T-helper 17 cell (primary cell): Measurements from ENCODE around the gene NCAN. TPM values are rescaled to one million over a fixed set of nuclear protein-coding genes. Genes with fewer than 3 reads are reported as not detected.

Experiments used
- ATAC-seq: fragments of 150-1000 bp; cut with Tn5 transposase; 2 replicates; pipeline ENCODE4 v1.10.0; 2021; ENCODE audit warnings: mild to moderate bottlenecking, moderate library complexity
- DNase-seq, 3 donors: peaks; one replicate each; pipeline versions ENCODE4 v3.0.0 to v3.0.0-alpha.2; 2020 to 2021
- H3K9me3 ChIP-seq: one replicate; pipeline ENCODE4 v1.7.0; 2013; ENCODE audit warnings: low read length, mild to moderate bottlenecking; ENCODE audit not compliant: control insufficient read depth, poor library complexity, severe bottlenecking
- H3K27ac Mint-ChIP-seq: one replicate; pipeline ENCODE4 v1.8.0; 2022; ENCODE audit warnings: mild to moderate bottlenecking, moderate library complexity, mixed read lengths
- H3K27me3 Mint-ChIP-seq: one replicate; pipeline ENCODE4 v1.8.0; 2022; ENCODE audit warnings: mixed read lengths
- H3K36me3 Mint-ChIP-seq: one replicate; pipeline ENCODE4 v1.8.0; 2022; ENCODE audit warnings: low read depth, mixed read lengths
- H3K4me1 Mint-ChIP-seq: one replicate; pipeline ENCODE4 v1.8.0; 2022; ENCODE audit warnings: mild to moderate bottlenecking, mixed read lengths
- H3K4me3 Mint-ChIP-seq: one replicate; pipeline ENCODE4 v1.8.0; 2022; ENCODE audit warnings: mild to moderate bottlenecking, moderate library complexity, mixed read lengths
- total RNA-seq, 4 donors: library from RNA in 2 of 4; stranded (reverse) in 2 of 4; gene quantifications; one replicate each; pipeline ENCODE4 v1.2.3 and lab custom pipeline; 2022 to 2026

The NCAN gene
- total RNA-seq, 2 donors from 2014 or later: not detected

- no peak overlapping the region for H3K4me3 Mint-ChIP-seq
- no peak overlapping the region for H3K27ac Mint-ChIP-seq
- H3K27me3 Mint-ChIP-seq: peaks cover 11% of the 10 kb centered on the region
- no peak for DNase-seq
- peaks cover 4% of the 10 kb centered on the region for H3K4me1 Mint-ChIP-seq
- no peaks in the 10 kb centered on the region for H3K9me3 ChIP-seq
- no peak for ATAC-seq
- no peaks in the 10 kb centered on the region for H3K36me3 Mint-ChIP-seq
Measured at GRCh38 chr19:19223636-19224035, 11.9 kb downstream of the NCAN start.

DNA sequence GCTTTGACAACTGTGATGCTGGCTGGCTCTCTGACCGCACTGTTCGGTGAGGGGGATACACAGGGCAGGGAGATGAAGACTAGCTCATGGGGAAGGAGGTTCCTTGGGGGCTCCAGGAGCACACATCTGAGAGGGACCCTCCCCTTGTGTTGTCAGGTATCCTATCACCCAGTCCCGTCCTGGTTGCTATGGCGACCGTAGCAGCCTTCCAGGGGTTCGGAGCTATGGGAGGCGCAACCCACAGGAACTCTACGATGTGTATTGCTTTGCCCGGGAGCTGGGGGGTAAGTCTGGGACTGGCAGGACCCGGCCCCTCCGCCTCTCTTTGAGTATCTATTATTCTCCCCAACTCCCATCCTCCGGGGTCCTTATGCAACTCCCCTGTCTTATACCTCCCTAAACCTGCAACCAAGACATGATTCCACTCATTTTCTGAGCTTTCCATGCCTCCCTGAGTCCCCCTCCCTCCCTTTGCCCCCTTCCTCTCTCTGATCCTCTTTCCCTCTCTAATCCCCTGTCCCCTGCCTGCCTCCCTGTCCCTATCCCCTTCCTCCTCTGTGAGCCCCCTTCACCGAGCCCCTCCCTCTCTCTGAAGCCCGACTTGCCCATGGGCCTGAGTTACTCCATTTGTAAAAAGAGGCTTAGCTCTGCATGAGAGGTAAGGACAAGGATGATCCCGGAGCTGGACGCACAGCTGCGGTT, 12.5 kb downstream of the NCAN start:
- Mint-ChIP-seq H3K36me3 (no peaks in the 10 kb centered on the region), H3K27me3 (peaks cover 10% of the 10 kb centered on the region), H3K4me3 (peak overlapping the region; percentile 15), H3K27ac (no peak overlapping the region), H3K4me1 (peaks cover 4% of the 10 kb centered on the region)
- no peaks in the 10 kb centered on the region for H3K9me3 ChIP-seq
- no peak for DNase-seq
- no peak for ATAC-seq

DNA sequence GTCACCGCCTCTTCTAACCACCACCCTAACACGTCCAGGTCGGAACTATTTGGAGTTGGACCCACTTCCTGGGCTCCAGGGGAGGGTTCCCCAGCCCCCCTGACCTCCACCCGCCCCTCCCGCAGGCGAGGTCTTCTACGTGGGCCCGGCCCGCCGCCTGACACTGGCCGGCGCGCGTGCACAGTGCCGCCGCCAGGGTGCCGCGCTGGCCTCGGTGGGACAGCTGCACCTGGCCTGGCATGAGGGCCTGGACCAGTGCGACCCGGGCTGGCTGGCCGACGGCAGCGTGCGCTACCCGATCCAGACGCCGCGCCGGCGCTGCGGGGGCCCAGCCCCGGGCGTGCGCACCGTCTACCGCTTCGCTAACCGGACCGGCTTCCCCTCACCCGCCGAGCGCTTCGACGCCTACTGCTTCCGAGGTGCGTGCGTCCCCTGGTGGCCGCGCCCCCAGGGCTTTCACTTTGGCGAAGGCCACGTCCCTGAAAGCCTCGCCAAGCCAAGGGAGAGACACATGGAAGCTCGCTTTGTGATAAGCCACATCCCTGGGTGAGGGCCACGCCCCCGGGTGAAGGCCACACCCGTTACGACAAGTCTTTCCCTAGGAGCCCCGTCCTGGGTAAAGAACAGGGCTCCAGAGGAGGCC, 13.2 kb downstream of the NCAN start:
- ATAC-seq (peak; percentile 97), DNase-seq (peak; percentile 61 to 69 (median 65))
- H3K4me1 Mint-ChIP-seq: peaks cover 4% of the 10 kb centered on the region
- no peaks in the 10 kb centered on the region for H3K36me3 Mint-ChIP-seq
- H3K9me3 ChIP-seq: no peaks in the 10 kb centered on the region
- peaks cover 10% of the 10 kb centered on the region for H3K27me3 Mint-ChIP-seq
- H3K27ac Mint-ChIP-seq: no peak overlapping the region
- H3K4me3 Mint-ChIP-seq: peak overlapping the region; percentile 86

- no peak overlapping the region for H3K27ac Mint-ChIP-seq
- peak overlapping the region; percentile 49 for H3K4me3 Mint-ChIP-seq
- no peaks in the 10 kb centered on the region for H3K36me3 Mint-ChIP-seq
- H3K9me3 ChIP-seq: no peaks in the 10 kb centered on the region
- H3K27me3 Mint-ChIP-seq: peaks cover 10% of the 10 kb centered on the region
- no peak for DNase-seq
- peaks cover 4% of the 10 kb centered on the region for H3K4me1 Mint-ChIP-seq
- ATAC-seq: no peak
Measured at GRCh38 chr19:19226204-19226603, 14.4 kb downstream of the NCAN start.

- no peaks in the 10 kb centered on the region for H3K9me3 ChIP-seq
- H3K4me3 Mint-ChIP-seq: no peak overlapping the region
- H3K36me3 Mint-ChIP-seq: no peaks in the 10 kb centered on the region
- peaks cover 11% of the 10 kb centered on the region for H3K27me3 Mint-ChIP-seq
- ATAC-seq: no peak
- no peak for DNase-seq
- H3K27ac Mint-ChIP-seq: no peak overlapping the region
- peaks cover 4% of the 10 kb centered on the region for H3K4me1 Mint-ChIP-seq
Measured at GRCh38 chr19:19226663-19227062, 14.9 kb downstream of the NCAN start.

GRCh38 chr19:19227217-19227616, 15.5 kb downstream of the NCAN start:
- ATAC-seq (no peak), DNase-seq (no peak)
- Mint-ChIP-seq H3K4me3 (no peak overlapping the region), H3K27me3 (peaks cover 17% of the 10 kb centered on the region), H3K4me1 (peaks cover 4% of the 10 kb centered on the region), H3K36me3 (no peaks in the 10 kb centered on the region), H3K27ac (no peak overlapping the region)
- no peaks in the 10 kb centered on the region for H3K9me3 ChIP-seq

GRCh38 chr19:19229701-19230100, 17.9 kb downstream of the NCAN start:
- H3K36me3 Mint-ChIP-seq: no peaks in the 10 kb centered on the region
- ATAC-seq (no peak), DNase-seq (no peak)
- peaks cover 4% of the 10 kb centered on the region for H3K4me1 Mint-ChIP-seq
- H3K4me3 Mint-ChIP-seq: no peak overlapping the region
- peaks cover 4% of the 10 kb centered on the region for H3K9me3 ChIP-seq
- peaks cover 19% of the 10 kb centered on the region for H3K27me3 Mint-ChIP-seq
- no peak overlapping the region for H3K27ac Mint-ChIP-seq

- no peaks in the 10 kb centered on the region for H3K36me3 Mint-ChIP-seq
Measured at GRCh38 chr19:19230999-19231398, 19.2 kb downstream of the NCAN start.

GRCh38 chr19:19232261-19232721, 20.5 kb downstream of the NCAN start:
- H3K27me3 Mint-ChIP-seq: peaks cover 19% of the 10 kb centered on the region
- no peak overlapping the region for H3K27ac Mint-ChIP-seq
- no peaks in the 10 kb centered on the region for H3K36me3 Mint-ChIP-seq
- DNase-seq (no peak), ATAC-seq (no peak)
- no peak overlapping the region for H3K4me3 Mint-ChIP-seq
- H3K4me1 Mint-ChIP-seq: no peaks in the 10 kb centered on the region
- peaks cover 4% of the 10 kb centered on the region for H3K9me3 ChIP-seq

More at GRCh38 chr19:19230999-19231398, 19.2 kb downstream of the NCAN start:
- DNase-seq (no peak), ATAC-seq (no peak)
- Mint-ChIP-seq H3K27ac (no peak overlapping the region), H3K27me3 (peaks cover 19% of the 10 kb centered on the region), H3K4me1 (no peaks in the 10 kb centered on the region), H3K4me3 (no peak overlapping the region)
- peaks cover 4% of the 10 kb centered on the region for H3K9me3 ChIP-seq

DNA sequence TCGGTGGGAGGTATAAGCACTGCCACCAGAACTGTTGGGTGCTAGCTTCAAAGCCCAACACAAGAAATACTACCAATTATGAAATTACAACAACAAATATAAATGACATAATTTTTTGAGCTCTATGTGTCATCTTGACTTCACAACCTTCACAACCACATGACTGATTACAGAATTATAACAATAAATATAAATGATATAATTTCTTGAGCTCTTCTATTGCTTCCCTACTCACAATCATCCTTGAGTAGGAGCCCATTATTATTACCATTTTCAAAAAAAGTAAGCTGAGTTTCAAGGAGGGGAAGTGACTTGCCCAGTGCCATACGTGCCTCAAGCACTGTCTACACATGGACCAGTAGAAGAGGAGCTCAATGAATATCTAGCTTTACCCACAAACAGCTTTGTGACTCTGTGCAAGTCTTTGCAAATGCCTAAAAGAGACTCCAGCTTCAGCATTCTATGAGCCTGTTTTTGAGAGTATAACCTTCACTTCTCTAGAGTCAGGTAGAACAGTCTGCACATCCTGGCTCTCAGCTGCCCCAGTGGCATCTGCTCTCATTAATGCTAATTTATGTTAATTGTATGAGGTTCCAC, 22.6 kb downstream of the NCAN start:
- H3K27ac Mint-ChIP-seq: no peak overlapping the region
- ATAC-seq: no peak
- H3K4me1 Mint-ChIP-seq: peaks cover 3% of the 10 kb centered on the region
- DNase-seq: no peak
- peaks cover 4% of the 10 kb centered on the region for H3K9me3 ChIP-seq
- no peak overlapping the region for H3K4me3 Mint-ChIP-seq
- H3K36me3 Mint-ChIP-seq: peaks cover 3% of the 10 kb centered on the region
- peaks cover 27% of the 10 kb centered on the region for H3K27me3 Mint-ChIP-seq

GRCh38 chr19:19236173-19236572, 24.4 kb downstream of the NCAN start:
- no peak overlapping the region for H3K4me3 Mint-ChIP-seq
- H3K36me3 Mint-ChIP-seq: peaks cover 6% of the 10 kb centered on the region
- peaks cover 3% of the 10 kb centered on the region for H3K4me1 Mint-ChIP-seq
- DNase-seq: no peak
- peaks cover 4% of the 10 kb centered on the region for H3K9me3 ChIP-seq
- peaks cover 35% of the 10 kb centered on the region for H3K27me3 Mint-ChIP-seq
- H3K27ac Mint-ChIP-seq: no peak overlapping the region
- ATAC-seq: no peak

GRCh38 chr19:19238126-19238894, 26.6 kb downstream of the NCAN start:
- Mint-ChIP-seq H3K27ac (no peak overlapping the region), H3K27me3 (peaks cover 30% of the 10 kb centered on the region), H3K4me3 (no peak overlapping the region), H3K4me1 (peaks cover 3% of the 10 kb centered on the region), H3K36me3 (peaks cover 6% of the 10 kb centered on the region)
- peaks cover 4% of the 10 kb centered on the region for H3K9me3 ChIP-seq
- ATAC-seq: no peak
- no peak for DNase-seq

DNA sequence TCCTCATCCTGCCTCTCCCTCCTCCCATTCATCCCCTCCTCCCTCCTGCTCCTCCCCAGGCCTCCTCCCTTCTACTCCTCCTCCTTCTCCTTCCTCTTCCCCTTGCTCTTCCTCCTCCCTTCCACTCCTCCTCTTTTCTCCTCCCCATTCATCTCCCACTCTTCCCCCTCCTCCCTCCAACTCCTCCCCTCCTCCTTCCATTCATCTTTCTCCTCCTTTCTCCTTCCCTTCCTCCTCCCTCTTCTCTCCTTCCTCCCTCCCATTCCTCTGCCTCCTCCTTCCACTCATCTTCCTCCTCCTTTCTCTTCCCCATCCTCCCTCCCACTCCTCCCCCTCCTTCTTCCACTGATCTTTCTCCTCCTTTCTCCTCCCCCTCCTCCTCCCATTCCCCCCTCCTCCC, 27.9 kb downstream of the NCAN start:
- no peak overlapping the region for H3K4me3 Mint-ChIP-seq
- peaks cover under 1% of the 10 kb centered on the region for H3K9me3 ChIP-seq
- peaks cover 6% of the 10 kb centered on the region for H3K36me3 Mint-ChIP-seq
- ATAC-seq (no peak), DNase-seq (no peak)
- no peak overlapping the region for H3K27ac Mint-ChIP-seq
- H3K27me3 Mint-ChIP-seq: peaks cover 30% of the 10 kb centered on the region
- H3K4me1 Mint-ChIP-seq: peaks cover 3% of the 10 kb centered on the region
